ENCODE results near the gene TGFB2. TPM values are rescaled to one million over a fixed set of nuclear protein-coding genes. Genes with fewer than 3 reads are reported as not detected.

TGFB2 gene
- polyA plus RNA-seq, 1 donor from 2014 or later: 0.10 TPM

- Histone ChIP-seq H3K79me2 (replicated peaks; ENCODE audit: insufficient read depth, low read length) (no peaks in the 10 kb centered on the region), H3F3A (ENCODE audit: insufficient read depth, low read length, poor library complexity, severe bottlenecking) (no peaks in the 10 kb centered on the region), H3K27ac (ENCODE audit: low read length) (no peak overlapping the region), H4K20me1 (ENCODE audit: insufficient read depth) (no peaks in the 10 kb centered on the region), H3K9me3 (ENCODE audit: low read length) (no peaks in the 10 kb centered on the region), H2AFZ (ENCODE audit: low read depth, low read length) (no peak overlapping the region), H3K9me2 (ENCODE audit: insufficient read depth, low read length) (no peaks in the 10 kb centered on the region), H3K9ac (ENCODE audit: low read length) (no peak overlapping the region), H3K4me3 (ENCODE audit: low read length) (no peak overlapping the region), H3K4me2 (ENCODE audit: low read length) (no peak overlapping the region), H3K36me3 (ENCODE audit: insufficient read depth, low read length) (no peaks in the 10 kb centered on the region), H3K27me3 (ENCODE audit: insufficient read depth, low read depth, low read length) (no peaks in the 10 kb centered on the region)
- TF ChIP-seq RAD21 (conservative IDR thresholded peaks at IDR 0.05): no peak
- no peak for TF ChIP-seq MXI1 (conservative IDR thresholded peaks at IDR 0.05; ENCODE audit: poor library complexity, severe bottlenecking)
Observed at GRCh38 chr1:218431476-218431875, 86.3 kb downstream of the TGFB2 start.

DNA sequence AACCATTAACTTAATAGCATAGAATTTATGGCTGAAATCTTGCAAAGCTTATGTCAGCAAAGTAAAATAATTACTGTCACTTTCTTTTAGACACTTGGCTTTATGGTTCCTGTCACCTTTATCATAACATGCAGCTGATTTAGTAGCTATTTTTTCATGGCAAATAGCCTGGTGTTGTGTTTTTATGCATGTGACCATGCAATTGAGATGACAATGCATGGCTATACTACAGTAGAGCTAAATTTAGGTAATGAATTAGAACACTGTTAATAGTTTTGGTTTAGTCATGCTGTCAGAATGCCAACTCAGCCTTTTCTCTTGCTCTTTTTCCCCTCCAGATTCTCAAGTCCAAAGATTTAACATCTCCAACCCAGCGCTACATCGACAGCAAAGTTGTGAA lies 88.6 kb downstream of the TGFB2 start:
- no peaks in the 10 kb centered on the region for H3K79me2 ChIP-seq (replicated peaks; ENCODE audit: insufficient read depth, low read length)
- H3F3A ChIP-seq (ENCODE audit: insufficient read depth, low read length, poor library complexity, severe bottlenecking): no peaks in the 10 kb centered on the region
- no peaks in the 10 kb centered on the region for H3K27me3 ChIP-seq (ENCODE audit: insufficient read depth, low read depth, low read length)
- no peak overlapping the region for H3K27ac ChIP-seq (ENCODE audit: low read length)
- TF ChIP-seq EP300 (conservative IDR thresholded peaks at IDR 0.05; ENCODE audit: poor library complexity, severe bottlenecking): peak; percentile 66
- peak; percentile 46 for TF ChIP-seq POLR2AphosphoS5 (IDR thresholded peaks at IDR 0.05)
- TF ChIP-seq EZH2 (IDR thresholded peaks at IDR 0.05; ENCODE audit: borderline replicate concordance, insufficient read depth, low read length, poor library complexity, severe bottlenecking): no peak
- H3K9me3 ChIP-seq (ENCODE audit: low read length): no peaks in the 10 kb centered on the region
- no peak overlapping the region for H2AFZ ChIP-seq (ENCODE audit: low read depth, low read length)
- H3K4me2 ChIP-seq (ENCODE audit: low read length): no peak overlapping the region
- H4K20me1 ChIP-seq (ENCODE audit: insufficient read depth): no peaks in the 10 kb centered on the region
- H3K36me3 ChIP-seq (ENCODE audit: insufficient read depth, low read length): no peaks in the 10 kb centered on the region
- no peak overlapping the region for H3K9ac ChIP-seq (ENCODE audit: low read length)
- no peak overlapping the region for H3K4me3 ChIP-seq (ENCODE audit: low read length)
- no peaks in the 10 kb centered on the region for H3K9me2 ChIP-seq (ENCODE audit: insufficient read depth, low read length)

DNA sequence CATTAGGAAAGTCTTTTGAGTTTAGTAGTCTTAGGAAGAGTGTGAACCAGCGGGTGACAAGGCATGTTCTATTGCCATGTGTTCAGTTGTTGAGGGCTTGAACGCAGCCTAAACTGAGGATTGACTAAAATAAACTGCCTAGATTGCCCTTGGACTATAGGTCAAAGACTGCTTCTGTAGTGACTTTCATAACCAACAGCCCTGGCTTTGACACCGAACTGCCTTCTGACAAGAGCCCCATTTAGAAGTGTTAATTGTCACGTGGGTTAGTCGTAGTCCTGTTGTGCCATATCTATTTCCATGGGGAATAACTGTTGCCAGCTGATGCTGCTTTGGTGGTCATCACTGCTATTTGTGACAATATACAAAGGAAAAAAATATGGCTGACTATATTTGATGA lies 90.4 kb downstream of the TGFB2 start:
- Histone ChIP-seq H3K27ac (ENCODE audit: low read length) (no peak overlapping the region), H3K9me3 (ENCODE audit: low read length) (no peaks in the 10 kb centered on the region), H3K36me3 (ENCODE audit: insufficient read depth, low read length) (no peaks in the 10 kb centered on the region), H3K27me3 (ENCODE audit: insufficient read depth, low read depth, low read length) (no peaks in the 10 kb centered on the region), H3K4me3 (ENCODE audit: low read length) (no peak overlapping the region), H3K9ac (ENCODE audit: low read length) (no peak overlapping the region), H3K4me2 (ENCODE audit: low read length) (no peak overlapping the region), H3K9me2 (ENCODE audit: insufficient read depth, low read length) (no peaks in the 10 kb centered on the region), H3F3A (ENCODE audit: insufficient read depth, low read length, poor library complexity, severe bottlenecking) (no peaks in the 10 kb centered on the region), H2AFZ (ENCODE audit: low read depth, low read length) (no peak overlapping the region), H3K79me2 (replicated peaks; ENCODE audit: insufficient read depth, low read length) (no peaks in the 10 kb centered on the region), H4K20me1 (ENCODE audit: insufficient read depth) (no peaks in the 10 kb centered on the region)
- TF ChIP-seq, protein P1, sequence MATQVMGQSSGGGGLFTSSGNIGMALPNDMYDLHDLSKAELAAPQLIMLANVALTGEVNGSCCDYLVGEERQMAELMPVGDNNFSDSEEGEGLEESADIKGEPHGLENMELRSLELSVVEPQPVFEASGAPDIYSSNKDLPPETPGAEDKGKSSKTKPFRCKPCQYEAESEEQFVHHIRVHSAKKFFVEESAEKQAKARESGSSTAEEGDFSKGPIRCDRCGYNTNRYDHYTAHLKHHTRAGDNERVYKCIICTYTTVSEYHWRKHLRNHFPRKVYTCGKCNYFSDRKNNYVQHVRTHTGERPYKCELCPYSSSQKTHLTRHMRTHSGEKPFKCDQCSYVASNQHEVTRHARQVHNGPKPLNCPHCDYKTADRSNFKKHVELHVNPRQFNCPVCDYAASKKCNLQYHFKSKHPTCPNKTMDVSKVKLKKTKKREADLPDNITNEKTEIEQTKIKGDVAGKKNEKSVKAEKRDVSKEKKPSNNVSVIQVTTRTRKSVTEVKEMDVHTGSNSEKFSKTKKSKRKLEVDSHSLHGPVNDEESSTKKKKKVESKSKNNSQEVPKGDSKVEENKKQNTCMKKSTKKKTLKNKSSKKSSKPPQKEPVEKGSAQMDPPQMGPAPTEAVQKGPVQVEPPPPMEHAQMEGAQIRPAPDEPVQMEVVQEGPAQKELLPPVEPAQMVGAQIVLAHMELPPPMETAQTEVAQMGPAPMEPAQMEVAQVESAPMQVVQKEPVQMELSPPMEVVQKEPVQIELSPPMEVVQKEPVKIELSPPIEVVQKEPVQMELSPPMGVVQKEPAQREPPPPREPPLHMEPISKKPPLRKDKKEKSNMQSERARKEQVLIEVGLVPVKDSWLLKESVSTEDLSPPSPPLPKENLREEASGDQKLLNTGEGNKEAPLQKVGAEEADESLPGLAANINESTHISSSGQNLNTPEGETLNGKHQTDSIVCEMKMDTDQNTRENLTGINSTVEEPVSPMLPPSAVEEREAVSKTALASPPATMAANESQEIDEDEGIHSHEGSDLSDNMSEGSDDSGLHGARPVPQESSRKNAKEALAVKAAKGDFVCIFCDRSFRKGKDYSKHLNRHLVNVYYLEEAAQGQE (IDR thresholded peaks at IDR 0.05; ENCODE audit: borderline replicate concordance): no peak
- no peak for TF ChIP-seq CTCF (IDR thresholded peaks at IDR 0.05; ENCODE audit: poor library complexity, severe bottlenecking)
- TF ChIP-seq RAD21 (conservative IDR thresholded peaks at IDR 0.05): no peak

Data from neural cell (in vitro differentiated cells).